Vagina (tissue), 2 donors: ENCODE data around the gene C11orf98. TPM values are rescaled to one million over a fixed set of nuclear protein-coding genes. Genes with fewer than 3 reads are reported as not detected.

ENCODE experiments used
- DNase-seq, 2 donors: peaks; one replicate each; pipeline ENCODE4 v3.0.0-alpha.2; 2017; ENCODE audit errors: extremely low spot score in 2 of 2
- H3K27ac ChIP-seq: fragments of 200-600 bp; sonication (generic); one replicate; pipeline ENCODE4 v1.5.1; 2019
- H3K27me3 ChIP-seq: fragments of 200-600 bp; sonication (generic); one replicate; pipeline ENCODE4 v1.5.1; 2019
- H3K36me3 ChIP-seq, 2 donors: fragments of 200-600 bp; sonication (generic); one replicate each; pipeline ENCODE4 v1.5.1; 2017 to 2019
- H3K4me1 ChIP-seq: fragments of 200-600 bp; sonication (generic); one replicate; pipeline ENCODE4 v1.5.1; 2019
- H3K4me3 ChIP-seq, 2 donors: fragments of 200-600 bp; sonication (generic); 1 replicate in 1 of 2; 2 replicates in 1 of 2; pipeline ENCODE4 v1.5.1; 2016 to 2019
- H3K9me3 ChIP-seq: fragments of 200-600 bp; sonication (generic); one replicate; pipeline ENCODE4 v1.5.1; 2019
- CTCF ChIP-seq, 3 experiments: fragments of 450-650 bp in 2 of 3; fragments of 200-600 bp in 1 of 3; sonication (generic) in 1 of 3; IDR thresholded peaks; one replicate each; pipeline ENCODE4 v1.5.1; 2017 to 2019; ENCODE audit warnings: antibody characterized with exemption in 3 of 3, mild to moderate bottlenecking in 2 of 3, moderate library complexity in 2 of 3
- POLR2A ChIP-seq, 2 donors: fragments of 450-650 bp; IDR thresholded peaks; one replicate each; pipeline ENCODE4 v1.6.1; 2017; ENCODE audit warnings: antibody characterized with exemption in 2 of 2, mild to moderate bottlenecking in 2 of 2, moderate library complexity in 2 of 2
- POLR2AphosphoS5 ChIP-seq, 2 donors: sonication (generic); formaldehyde crosslinking; IDR thresholded peaks; one replicate each; pipeline ENCODE4 v1.9.0; 2017; ENCODE audit warnings: antibody characterized with exemption in 2 of 2, mild to moderate bottlenecking in 2 of 2, low read depth in 1 of 2; ENCODE audit not compliant: insufficient read depth in 1 of 2
- intact Hi-C: fragments of 100-400 bp; cut with DNase I; formaldehyde crosslinking; loops from one replicate; pipeline ENCODE4 v1.15.1; 2023
- total RNA-seq: library from RNA; depleted of rRNA; stranded (reverse); fragments of >200 nt; gene quantifications from one replicate; pipeline ENCODE4 v1.2.3, GENCODE V29; 2016

The C11orf98 gene
- total RNA-seq, 1 donor from 2014 or later, result 44.2 TPM

DNA sequence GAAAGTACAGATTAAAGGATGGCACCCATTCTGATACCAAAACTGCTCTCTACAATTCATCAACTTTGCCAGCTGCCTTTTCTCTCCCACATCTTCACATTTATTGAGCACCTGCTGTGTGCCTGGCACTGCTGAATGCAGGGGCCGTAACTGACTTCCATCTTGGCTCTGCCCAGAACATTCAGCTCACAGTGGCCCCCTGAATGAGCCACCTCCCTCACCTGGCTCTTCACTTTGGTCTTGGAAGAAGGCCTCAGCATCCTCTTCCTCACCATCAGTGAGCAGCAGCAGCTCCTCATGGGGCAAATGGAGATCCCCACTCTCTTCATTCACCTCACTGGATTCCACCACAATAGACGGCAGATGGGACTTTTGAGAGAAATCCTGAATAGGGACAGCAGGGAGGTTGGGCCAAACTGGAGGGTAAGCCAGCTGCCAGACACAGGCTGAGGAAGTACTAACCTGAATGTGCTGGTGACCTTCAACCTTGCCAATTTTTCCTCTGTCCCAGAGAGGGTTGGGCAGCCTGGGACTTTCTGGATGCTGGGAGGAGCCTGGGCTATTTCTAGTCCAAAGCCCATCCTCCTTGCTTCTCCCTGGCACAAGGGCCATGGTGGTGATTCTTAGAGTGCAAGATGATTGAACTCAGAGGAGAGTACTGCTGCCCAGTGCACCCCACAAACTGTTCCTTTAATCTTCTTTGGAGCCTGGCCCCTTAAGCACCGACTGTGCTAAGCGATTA is 4.6 kb upstream of the C11orf98 start:
- Histone ChIP-seq H3K9me3 (no peaks in the 10 kb centered on the region), H3K27ac (no peak overlapping the region), H3K36me3 (peaks cover 0 to 5% of the 10 kb centered on the region in 2 donors), H3K27me3 (no peaks in the 10 kb centered on the region), H3K4me3 (no peak overlapping the region), H3K4me1 (peaks cover 64% of the 10 kb centered on the region)
- intact Hi-C loops, result no loop called here
- no peak for TF ChIP-seq POLR2A (IDR thresholded peaks at IDR 0.05)
- no peak for TF ChIP-seq POLR2AphosphoS5 (IDR thresholded peaks at IDR 0.05; ENCODE audit: insufficient read depth in 1 of 2, low read depth in 1 of 2)
- TF ChIP-seq CTCF (IDR thresholded peaks at IDR 0.05), result no peak
- no peak for DNase-seq

- Histone ChIP-seq H3K4me3 (no peak overlapping the region), H3K27me3 (no peaks in the 10 kb centered on the region), H3K4me1 (peaks cover 53% of the 10 kb centered on the region), H3K36me3 (peaks cover 0 to 8% of the 10 kb centered on the region in 2 donors), H3K27ac (peak overlapping the region; percentile 80), H3K9me3 (no peaks in the 10 kb centered on the region)
- DNase-seq, result no peak
- intact Hi-C loops, result no loop called here
- no peak for TF ChIP-seq POLR2AphosphoS5 (IDR thresholded peaks at IDR 0.05; ENCODE audit: insufficient read depth in 1 of 2, low read depth in 1 of 2)
- TF ChIP-seq CTCF (IDR thresholded peaks at IDR 0.05), result no peak
- no peak for TF ChIP-seq POLR2A (IDR thresholded peaks at IDR 0.05)
Observed at GRCh38 chr11:62667460-62667859, 2.5 kb upstream of the C11orf98 start.

DNA sequence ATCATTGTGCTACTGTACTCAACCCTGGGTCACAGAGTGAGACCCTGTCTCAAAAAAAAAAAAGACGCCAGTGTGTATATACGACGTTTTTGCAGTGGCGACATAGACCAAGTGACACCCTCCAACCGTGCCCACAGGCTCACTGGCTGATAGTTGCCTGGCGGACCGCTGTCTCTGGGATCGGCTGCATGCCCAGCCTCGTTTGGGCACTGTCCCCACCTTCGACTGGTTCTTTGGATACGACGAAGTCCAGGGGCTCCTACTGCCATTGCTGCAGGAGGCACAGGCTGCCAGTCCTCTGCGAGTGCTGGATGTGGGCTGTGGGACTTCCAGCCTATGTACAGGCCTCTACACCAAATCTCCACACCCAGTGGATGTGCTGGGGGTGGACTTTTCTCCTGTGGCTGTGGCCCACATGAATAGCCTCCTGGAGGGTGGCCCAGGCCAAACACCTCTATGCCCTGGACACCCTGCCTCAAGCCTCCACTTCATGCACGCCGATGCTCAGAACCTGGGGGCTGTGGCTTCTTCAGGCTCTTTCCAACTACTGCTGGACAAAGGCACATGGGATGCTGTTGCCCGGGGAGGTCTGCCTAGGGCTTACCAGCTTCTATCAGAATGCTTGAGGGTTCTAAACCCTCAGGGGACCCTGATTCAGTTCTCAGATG is 1.4 kb upstream of the C11orf98 start:
- H3K36me3 ChIP-seq, result peaks cover 0 to 12% of the 10 kb centered on the region in 2 donors
- H3K9me3 ChIP-seq, result no peaks in the 10 kb centered on the region
- H3K27ac ChIP-seq, result peak overlapping the region; percentile 80
- H3K27me3 ChIP-seq, result no peaks in the 10 kb centered on the region
- peaks cover 49% of the 10 kb centered on the region for H3K4me1 ChIP-seq
- DNase-seq, result no peak
- intact Hi-C loops, result no loop called here
- peak overlapping the region; percentile 72 to 96 for H3K4me3 ChIP-seq
- TF ChIP-seq POLR2A (IDR thresholded peaks at IDR 0.05), result no peak
- TF ChIP-seq CTCF (IDR thresholded peaks at IDR 0.05), result no peak
- TF ChIP-seq POLR2AphosphoS5 (IDR thresholded peaks at IDR 0.05; ENCODE audit: insufficient read depth in 1 of 2, low read depth in 1 of 2), result no peak

DNA sequence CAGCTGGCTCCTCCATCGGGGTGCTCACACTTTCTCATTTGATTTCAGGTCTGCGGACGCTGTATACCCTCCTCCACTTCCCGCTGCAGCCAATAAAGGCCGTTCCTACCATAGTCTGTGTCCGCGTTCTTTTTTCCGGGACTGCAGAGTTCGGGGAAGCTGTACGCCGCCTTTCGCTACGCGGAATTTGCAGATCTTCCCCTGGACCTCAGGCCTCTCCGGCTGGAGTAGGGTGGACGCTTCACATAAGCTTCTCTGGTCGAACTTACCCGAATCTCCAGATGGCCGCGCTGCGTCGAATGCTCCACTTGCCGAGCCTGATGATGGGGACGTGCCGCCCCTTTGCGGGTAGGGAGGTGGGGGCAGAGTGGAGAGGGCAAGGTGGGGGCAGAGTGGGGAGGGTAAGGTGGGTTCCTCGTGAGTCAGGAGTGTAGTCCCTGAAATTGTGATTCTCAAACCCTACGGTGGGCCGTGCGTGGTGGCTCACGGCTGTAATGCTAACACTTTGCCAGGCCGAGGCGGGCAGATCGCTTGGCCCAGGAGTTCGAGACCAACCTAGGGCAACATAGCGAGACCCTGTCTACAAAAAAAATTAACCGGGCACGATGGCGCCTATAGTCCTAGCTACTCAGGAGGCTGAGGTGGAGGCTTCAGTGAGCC is 719 bp upstream of the C11orf98 start:
- Histone ChIP-seq H3K27ac (peak overlapping the region; percentile 80), H3K36me3 (peaks cover 0 to 12% of the 10 kb centered on the region in 2 donors), H3K27me3 (no peaks in the 10 kb centered on the region), H3K4me3 (peak overlapping the region; percentile 72 to 96), H3K4me1 (peaks cover 46% of the 10 kb centered on the region), H3K9me3 (no peaks in the 10 kb centered on the region)
- TF ChIP-seq CTCF (IDR thresholded peaks at IDR 0.05) (no peak), POLR2A (IDR thresholded peaks at IDR 0.05) (no peak), POLR2AphosphoS5 (IDR thresholded peaks at IDR 0.05; ENCODE audit: insufficient read depth in 1 of 2, low read depth in 1 of 2) (no peak)
- intact Hi-C loops, result no loop called here
- DNase-seq, result no peak
